ENCODE data around the gene BEAN1.
"Not testable (repeated sequence)": the region's sequence is repeated elsewhere in the genome, so short reads cannot be mapped to it uniquely, and the experiment has no call there.

Gene BEAN1

DNA sequence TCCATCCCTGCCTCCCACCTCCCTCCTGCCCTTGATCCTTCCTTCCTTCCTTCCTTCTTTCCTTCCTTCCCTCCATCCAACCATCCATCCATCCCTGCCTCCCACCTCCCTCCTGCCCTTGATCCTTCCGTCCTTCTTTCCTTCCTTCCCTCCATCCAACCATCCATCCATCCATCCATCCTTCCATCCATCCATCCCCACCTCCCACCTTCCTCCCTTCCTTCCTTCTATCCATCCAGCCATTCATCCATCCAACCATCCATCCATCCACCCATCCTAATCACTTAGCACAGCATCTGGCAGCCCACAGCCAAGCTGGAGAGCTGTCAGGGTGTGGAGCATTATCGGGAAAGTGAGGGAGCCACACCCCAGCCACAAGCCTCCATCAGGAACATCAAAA lies 68.3 kb downstream of the BEAN1 start:
- TF ChIP-seq, protein P1, sequence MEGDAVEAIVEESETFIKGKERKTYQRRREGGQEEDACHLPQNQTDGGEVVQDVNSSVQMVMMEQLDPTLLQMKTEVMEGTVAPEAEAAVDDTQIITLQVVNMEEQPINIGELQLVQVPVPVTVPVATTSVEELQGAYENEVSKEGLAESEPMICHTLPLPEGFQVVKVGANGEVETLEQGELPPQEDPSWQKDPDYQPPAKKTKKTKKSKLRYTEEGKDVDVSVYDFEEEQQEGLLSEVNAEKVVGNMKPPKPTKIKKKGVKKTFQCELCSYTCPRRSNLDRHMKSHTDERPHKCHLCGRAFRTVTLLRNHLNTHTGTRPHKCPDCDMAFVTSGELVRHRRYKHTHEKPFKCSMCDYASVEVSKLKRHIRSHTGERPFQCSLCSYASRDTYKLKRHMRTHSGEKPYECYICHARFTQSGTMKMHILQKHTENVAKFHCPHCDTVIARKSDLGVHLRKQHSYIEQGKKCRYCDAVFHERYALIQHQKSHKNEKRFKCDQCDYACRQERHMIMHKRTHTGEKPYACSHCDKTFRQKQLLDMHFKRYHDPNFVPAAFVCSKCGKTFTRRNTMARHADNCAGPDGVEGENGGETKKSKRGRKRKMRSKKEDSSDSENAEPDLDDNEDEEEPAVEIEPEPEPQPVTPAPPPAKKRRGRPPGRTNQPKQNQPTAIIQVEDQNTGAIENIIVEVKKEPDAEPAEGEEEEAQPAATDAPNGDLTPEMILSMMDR (IDR thresholded peaks at IDR 0.05; ENCODE audit: low read depth, low read length), result no peak
- no peak for DNase-seq (ENCODE audit: low read depth in 2 of 2)
- H3K4me3 ChIP-seq (replicated peaks in 1 of 2; ENCODE audit: low read depth in 2 of 2, low read length in 2 of 2), result no peak overlapping the region

DNA sequence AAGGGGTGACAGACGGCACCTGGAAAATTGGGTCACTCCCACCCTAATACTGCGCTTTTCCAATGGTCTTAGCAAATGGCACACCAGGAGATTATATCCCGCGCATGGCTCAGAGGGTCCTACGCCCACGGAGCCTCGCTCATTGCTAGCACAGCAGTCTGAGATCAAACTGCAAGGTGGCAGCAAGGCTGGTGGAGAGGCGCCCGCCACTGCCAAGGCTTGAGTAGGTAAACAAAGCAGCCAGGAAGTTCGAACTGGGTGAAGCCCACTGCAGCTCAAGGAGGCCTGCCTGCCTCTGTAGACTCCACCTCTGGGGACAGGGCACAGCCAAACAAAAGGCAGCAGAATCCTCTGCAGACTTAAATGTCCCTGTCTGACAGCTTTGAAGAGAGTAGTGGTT lies 69.1 kb downstream of the BEAN1 start:
- DNase-seq (ENCODE audit: low read depth in 2 of 2); H3K4me3 ChIP-seq (replicated peaks in 1 of 2; ENCODE audit: low read depth in 2 of 2, low read length in 2 of 2): not testable (repeated sequence)

DNA sequence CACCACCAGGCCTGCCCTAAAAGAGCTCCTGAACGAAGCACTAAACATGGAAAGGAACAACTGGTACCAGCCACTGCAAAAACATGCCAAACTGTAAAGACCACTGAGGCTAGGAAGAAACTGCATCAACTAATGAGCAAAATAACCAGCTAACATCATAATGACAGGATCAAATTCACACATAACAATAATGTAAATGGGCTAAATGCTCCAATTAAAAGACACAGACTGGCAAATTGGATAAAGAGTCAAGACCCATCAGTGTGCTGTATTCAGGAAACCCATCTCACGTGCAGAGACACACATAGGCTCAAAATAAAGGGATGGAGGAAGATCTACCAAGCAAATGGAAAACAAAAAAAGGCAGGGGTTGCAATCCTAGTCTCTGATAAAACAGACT lies 70.8 kb downstream of the BEAN1 start:
- H3K4me3 ChIP-seq (replicated peaks in 1 of 2; ENCODE audit: low read depth in 2 of 2, low read length in 2 of 2); DNase-seq (ENCODE audit: low read depth in 2 of 2): not testable (repeated sequence)

DNA sequence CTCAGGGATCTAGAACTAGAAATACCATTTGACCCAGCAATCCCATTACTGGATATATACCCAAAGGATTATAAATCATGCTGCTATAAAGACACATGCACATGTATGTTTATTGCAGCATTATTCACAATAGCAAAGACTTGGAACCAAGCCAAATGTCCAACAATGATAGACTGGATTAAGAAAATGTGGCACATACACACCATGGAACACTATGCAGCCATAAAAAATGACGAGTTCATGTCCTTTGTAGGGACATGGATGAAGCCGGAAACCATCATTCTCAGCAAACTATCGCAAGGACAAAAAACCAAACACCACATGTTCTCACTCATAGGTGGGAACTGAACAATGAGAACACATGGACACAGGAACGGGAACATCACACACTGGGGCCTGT lies 74.5 kb downstream of the BEAN1 start:
- not testable (repeated sequence) for H3K4me3 ChIP-seq (replicated peaks in 1 of 2; ENCODE audit: low read depth in 2 of 2, low read length in 2 of 2); DNase-seq (ENCODE audit: low read depth in 2 of 2)

DNA sequence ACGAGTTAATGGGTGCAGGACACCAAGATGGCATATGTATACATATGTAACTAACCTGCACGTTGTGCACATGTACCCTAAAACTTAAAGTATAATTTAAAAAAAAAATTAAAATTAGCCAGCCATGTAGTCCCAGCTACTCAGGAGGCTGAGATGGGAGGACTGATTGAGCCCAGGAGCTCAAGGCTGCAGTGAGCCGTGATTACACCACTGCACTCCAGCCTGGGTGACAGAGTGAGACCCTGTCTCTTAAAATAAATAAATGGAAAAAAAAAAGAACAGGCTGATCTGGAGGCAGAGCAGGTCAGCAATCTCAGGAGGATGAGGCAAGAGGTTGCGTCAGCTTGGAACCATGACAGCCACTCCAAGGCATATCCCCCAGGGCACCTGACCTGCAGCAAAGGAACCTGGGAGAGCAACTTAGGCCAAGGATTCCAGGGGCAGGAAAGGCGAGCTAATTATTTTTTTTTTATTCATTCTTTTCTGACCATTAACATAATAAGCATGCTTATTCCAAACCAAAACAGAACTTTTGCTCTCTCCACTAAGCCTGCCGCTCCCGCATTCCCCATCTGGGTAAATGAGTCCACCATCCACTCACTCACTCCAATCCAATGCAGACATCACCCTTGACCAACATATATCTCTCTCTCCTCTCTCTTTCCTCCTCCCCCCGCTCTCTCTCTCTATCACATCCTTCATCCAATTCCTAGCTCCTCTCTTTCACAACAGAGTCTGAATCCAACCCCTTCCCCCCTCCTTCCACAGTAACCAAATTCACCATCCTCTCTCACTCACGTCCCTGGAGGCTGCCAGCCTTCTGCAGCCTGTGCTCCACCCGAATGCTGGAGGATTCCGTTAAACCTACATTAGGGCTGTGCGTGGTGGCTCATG lies 75.2 kb downstream of the BEAN1 start:
- DNase-seq (ENCODE audit: low read depth in 2 of 2), result peak; percentile 59 to 72
- TF ChIP-seq, protein P1 (IDR thresholded peaks at IDR 0.05; ENCODE audit: low read depth, low read length), result no peak
- no peak overlapping the region for H3K4me3 ChIP-seq (replicated peaks in 1 of 2; ENCODE audit: low read depth in 2 of 2, low read length in 2 of 2)

DNA sequence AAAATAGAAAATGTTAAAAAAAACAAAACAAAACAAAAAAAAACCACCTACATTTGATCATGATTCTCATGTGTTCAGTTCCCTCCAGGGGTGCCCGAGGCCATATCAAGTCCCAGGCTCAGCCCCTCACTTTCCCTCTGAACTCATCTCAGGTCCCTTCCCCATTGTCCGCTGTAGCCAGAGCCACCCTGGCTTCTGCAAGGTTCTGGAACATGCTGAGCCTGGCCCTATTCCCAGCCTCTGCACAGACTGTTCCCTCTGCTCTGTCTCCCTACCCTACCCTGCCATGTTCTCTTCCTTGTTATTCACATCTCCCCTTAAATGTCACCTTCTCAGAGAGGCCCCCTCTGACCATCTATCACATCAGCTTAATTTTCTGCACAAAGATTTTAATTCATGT lies 75.9 kb downstream of the BEAN1 start:
- TF ChIP-seq, protein P1 (IDR thresholded peaks at IDR 0.05; ENCODE audit: low read depth, low read length), result no peak
- H3K4me3 ChIP-seq (replicated peaks in 1 of 2; ENCODE audit: low read depth in 2 of 2, low read length in 2 of 2), result no peak overlapping the region
- no peak for DNase-seq (ENCODE audit: low read depth in 2 of 2)

DNA sequence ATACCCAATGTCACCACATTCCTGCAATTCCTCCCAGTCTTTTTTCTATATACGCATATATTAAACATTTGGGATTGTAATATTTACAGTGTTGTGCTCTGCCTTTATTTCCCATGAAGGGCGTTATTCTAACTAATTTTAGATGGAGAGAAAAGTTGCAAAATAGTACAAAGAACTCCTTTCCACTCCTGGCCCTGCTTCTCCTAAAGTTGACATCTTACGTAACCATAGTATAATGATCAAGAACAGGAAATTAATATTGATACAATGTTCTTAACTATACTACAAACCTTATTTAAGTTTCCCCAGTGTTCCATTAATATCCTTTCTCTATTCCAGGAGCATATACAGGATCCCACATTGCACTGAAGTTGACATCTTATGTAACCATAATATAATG lies 76.5 kb downstream of the BEAN1 start:
- no peak for DNase-seq (ENCODE audit: low read depth in 2 of 2)
- no peak overlapping the region for H3K4me3 ChIP-seq (replicated peaks in 1 of 2; ENCODE audit: low read depth in 2 of 2, low read length in 2 of 2)
- TF ChIP-seq, protein P1 (IDR thresholded peaks at IDR 0.05; ENCODE audit: low read depth, low read length), result no peak

DNA sequence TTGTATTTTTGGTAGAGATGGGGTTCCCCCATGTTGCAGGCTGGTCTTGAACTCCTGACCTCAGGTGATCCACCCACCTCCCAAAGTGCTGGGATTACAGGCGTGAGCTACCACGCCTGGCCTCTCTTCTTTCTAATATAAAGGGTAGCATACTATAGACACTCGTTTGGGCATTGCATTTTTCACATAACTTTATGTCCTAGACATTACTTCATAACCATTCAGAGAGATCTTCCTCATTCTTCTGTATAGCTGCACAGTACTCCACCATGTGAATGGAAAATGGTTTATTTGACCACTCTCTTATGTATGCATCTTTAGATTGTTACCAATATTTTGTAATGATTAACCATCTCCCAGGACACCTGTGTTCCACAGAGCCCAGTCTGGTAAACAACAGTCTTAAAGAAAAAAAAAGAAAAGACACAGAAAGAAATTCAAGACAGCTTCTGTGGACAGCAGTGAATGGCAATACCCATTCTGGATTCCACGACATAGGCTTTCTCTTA lies 80.7 kb downstream of the BEAN1 start:
- no peak for DNase-seq (ENCODE audit: low read depth in 2 of 2)
- no peak overlapping the region for H3K4me3 ChIP-seq (replicated peaks in 1 of 2; ENCODE audit: low read depth in 2 of 2, low read length in 2 of 2)
- TF ChIP-seq, protein P1 (IDR thresholded peaks at IDR 0.05; ENCODE audit: low read depth, low read length), result no peak

Measured in cardiac fibroblast (primary cell).